Activated naive CD4-positive, alpha-beta T cell treated with anti-CD3 and anti-CD28 coated beads, Interleukin-2, amount 50 U/mL, for 16 hours (primary cell): ENCODE measurements around the gene RSPH9.
A peak's percentile ranks its signal among the peaks of the same experiment; 100 is the strongest.

ENCODE experiments used
- DNase-seq: peaks from one replicate; pipeline ENCODE4 v3.0.0-alpha.2; 2020

Gene RSPH9

GRCh38 chr6:43669050-43669921 is 24.4 kb downstream of the RSPH9 start:
- DNase-seq: no peak

DNA sequence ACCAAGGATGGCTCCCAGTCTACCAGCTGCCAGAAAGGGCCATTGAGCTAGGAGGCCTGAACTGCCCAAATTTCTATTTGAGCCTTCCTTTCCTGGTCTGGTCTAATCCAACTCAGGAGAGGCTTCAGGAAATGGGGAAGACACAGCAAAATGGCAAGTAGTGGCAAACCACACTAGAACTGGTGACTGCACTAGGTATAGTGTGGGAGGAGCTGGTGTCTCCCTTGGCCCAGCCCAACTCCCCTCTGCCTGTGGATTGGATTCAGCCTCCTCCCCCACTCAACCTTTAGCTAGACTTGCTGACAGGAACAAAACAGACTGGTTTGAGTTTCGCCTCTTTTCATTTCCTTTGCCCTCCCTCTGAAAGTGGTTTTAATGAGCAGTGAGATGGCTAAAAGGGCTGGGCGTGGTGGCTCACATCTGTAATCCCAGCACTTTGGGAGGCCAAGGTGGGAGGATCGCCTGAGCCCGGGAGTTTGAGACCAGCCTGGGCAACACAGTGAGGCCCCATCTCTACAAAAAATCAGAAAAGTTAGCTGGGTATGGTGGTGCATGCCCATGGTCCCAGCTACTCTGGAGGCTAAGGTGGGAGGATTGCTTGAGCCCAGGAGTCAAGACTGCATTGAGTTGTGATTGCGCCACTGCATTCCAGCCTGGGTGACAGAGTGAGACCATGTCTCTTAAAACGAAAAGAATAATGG is 25.2 kb downstream of the RSPH9 start:
- no peak for DNase-seq

DNA sequence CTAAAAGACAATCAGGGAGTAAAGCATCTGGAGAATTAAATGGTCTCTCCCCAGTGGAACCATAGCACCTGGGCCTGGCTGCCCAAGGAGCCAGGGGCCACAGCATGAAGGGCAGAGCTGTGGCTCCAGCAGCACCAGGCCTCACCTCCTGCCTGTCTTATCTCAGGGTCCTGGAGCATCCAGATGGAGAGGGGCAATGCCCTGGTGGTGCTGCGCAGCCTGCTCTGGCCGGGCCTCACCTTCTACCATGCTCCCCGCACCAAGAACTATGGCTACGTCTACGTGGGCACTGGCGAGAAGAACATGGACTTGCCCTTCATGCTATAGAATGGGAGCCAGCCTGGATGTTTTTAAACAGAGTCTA is 25.8 kb downstream of the RSPH9 start:
- DNase-seq: no peak

DNA sequence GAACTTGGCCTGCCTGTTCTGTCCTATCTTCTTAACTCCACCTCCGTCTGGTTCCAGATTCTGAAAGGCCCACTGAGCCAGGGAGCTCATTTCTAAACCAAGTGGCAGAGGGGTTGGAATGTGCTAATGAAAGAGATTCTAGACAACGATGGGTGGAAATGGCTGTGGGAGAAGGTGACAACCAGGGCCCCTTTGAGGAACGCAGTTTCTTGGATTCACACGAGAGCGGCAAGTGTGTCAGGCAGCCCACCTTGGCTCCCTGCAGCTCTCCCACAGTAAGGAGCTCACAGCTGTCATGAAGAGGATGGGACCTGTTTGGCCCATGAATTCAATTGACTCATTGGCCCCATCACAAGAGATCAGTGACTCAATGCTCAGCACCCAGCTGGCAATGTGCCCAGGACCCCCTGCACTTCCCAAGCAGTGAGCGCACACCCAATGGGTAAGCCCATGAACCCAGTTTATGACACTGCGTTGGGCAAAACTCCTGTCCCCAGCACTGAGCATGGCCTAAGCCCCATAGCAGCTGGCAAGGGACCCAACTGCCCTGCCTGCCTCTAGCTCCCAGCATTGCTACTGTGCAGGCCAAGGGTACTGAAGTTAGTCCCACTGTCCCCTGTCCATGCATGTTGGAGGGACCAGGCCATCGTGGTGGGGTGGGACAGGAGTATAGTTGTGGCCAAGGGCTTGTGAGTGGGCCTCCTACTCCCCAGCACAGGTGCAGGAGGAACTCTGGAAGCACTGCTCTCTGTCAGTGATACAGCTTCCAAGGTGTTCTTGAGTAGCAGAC is 26.4 kb downstream of the RSPH9 start:
- DNase-seq: no peak

GRCh38 chr6:43671801-43672690 is 27.2 kb downstream of the RSPH9 start:
- DNase-seq: no peak

DNA sequence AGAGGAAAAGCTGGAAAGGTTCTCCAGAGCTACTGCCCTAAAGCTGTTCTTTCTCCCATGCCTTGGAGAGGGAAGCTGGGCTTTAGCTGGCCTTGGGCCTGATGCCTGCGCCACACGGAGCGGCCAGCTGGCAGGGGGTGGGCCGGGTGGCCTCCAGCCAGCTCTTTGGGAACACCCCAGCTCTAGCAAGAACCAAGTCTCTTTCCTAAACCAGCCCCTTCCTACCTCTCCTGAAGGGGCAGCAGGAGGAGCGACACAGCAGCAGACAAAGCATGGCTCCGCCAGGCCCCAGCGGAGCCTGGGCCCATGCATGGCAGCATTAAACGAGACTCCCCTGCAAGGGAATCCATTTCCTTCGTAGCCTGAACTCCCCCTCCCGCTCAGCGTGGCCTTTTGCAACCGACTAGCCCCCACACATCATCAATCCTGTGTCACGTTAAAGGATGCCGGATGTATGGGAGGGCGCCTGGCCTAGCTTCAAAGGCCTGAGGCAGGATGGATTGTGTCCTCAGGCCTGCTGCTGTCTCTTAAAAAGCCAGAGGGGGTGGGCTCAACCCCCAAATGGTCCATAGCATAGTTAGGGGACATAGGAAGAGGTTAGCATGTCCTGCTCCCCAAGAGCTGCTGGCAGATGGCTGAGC is 28.7 kb downstream of the RSPH9 start:
- no peak for DNase-seq

- DNase-seq: no peak
Measured at GRCh38 chr6:43674291-43674690, 29.5 kb downstream of the RSPH9 start.

- DNase-seq: no peak
Measured at GRCh38 chr6:43674921-43675320, 30.1 kb downstream of the RSPH9 start.

DNA sequence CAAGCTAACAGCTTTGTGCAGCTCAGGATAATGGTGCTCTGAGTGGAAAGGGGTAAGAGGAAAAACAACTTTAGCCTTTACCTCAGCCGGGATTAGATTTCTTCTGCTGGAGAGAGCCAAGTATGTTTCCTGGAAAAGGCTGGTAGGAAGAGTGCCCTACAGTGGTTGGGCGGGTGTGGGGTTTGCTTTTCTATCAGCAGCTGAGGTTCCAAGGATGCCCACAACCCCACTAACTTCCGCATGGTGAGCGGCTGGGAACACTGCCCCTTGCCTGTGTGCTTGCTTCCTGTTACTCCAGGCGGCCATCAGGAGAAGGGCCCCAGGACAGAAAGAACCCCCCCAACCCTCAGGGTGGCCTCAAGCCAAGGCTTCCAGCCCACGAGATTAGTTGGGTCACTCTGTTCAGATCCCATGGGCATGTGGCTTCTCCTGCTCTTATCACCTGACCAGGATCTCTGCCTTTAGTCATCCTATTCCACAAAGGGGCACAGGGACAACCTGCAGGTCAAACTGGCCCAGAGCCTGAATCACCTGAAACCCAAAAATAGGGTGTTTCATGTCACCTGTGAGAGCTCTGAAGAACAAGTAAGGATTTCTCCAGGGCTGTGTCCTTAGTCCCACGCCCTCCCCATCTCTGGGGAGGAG is 32.2 kb downstream of the RSPH9 start:
- no peak for DNase-seq

GRCh38 chr6:43677759-43678158 is 32.9 kb downstream of the RSPH9 start:
- no peak for DNase-seq

- no peak for DNase-seq
Measured at GRCh38 chr6:43678341-43678740, 33.5 kb downstream of the RSPH9 start.

- DNase-seq: no peak
Measured at GRCh38 chr6:43679057-43679456, 34.2 kb downstream of the RSPH9 start.

- DNase-seq: no peak
Measured at GRCh38 chr6:43680308-43681200, 35.7 kb downstream of the RSPH9 start.

- DNase-seq: no peak
Measured at GRCh38 chr6:43681303-43681702, 36.5 kb downstream of the RSPH9 start.

DNA sequence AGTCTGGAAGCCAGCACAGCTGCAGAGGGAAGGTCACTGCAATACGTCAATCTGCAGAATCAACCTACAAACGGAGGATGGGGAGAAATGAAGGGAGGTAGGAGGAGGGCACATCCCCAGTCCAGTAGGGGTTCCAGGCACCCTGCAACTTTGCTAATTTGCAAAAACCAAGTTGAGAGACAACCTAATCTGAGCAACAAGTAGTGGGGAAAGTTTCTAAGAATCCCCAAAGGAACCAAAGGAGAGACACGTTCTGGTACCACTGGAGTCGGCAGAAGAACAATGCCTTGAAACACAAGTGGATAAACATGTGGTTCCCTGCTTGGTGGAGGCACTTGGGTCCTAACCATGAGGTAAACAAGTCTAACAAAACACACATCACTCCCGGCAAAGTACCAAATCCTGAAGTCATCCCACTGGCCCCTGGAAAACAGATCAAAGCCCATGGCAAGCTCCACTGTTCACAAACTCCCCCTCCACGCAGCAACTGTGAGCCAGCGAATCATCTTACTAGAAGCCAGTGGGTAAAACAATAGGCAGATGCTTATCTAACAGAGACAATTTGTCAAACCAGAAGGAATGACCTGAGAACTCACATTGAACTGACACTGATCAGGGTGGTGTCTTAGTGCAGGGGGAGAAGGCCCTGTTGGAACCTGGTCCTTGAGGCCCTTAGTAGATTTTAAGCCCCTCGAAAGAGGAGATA is 38.0 kb downstream of the RSPH9 start:
- DNase-seq: no peak

- DNase-seq: no peak
Measured at GRCh38 chr6:43683708-43684455, 39.0 kb downstream of the RSPH9 start.

DNA sequence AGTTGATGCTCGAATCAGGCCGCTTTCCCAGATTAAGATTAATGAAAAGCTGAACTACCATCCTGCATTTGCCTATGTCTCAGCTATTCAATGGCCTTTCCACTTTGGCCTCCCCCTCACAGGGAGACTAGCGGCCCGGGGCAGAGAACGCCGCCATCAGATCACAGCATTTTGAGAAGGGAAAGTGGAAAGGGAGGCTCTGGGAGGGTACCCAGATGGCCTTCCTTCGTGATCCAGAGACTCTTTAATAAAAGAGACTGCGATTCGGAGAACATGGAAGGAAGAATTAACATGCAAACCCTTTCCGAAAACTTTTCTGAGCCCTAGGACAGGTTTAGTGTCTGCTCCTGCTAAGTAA is 42.2 kb downstream of the RSPH9 start:
- DNase-seq: no peak

DNA sequence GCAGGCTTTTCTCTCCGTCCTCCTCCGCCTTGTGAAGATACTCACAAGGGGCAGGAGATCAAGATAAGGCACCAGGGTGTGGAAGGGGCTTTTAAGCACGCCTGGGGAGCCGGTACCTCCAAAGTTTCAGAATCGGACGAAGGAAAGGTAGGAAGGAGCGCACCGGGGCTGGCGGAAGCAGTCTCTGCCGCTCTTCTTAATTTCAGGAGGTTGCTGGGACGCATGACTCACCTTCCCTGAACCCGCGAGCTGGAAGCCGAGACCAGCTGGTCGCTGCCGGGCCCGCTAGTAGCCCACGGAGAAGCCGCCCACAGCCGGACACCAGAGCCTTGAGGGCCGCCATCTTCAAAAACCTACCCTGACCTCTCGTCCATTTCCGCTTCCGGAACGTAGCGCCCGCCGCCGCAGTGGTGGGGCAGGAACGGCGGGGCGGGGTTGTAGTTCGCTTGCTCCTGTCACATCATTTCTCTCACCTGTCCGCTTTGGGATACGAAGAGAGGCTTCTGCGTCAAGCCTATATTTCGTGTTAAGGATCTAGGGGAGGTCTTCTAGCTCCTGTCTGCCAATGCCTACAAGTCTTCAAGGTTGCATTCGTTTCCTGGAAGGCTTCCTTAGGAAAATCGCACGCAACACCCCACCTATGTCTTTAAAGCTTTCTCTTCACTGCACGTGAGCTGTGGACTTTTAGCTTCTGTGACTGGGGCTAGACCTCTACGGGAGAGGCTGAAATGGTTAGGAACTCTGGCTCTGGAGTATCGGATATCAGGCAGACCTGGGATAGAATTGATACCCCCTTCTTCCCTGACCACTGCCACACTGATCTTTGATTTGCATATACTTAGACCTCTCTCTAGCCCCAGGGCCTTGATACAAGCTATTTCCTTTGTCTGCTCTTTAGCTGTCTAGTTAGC is 42.9 kb downstream of the RSPH9 start, which contains the start of gene MRPS18A:
MRPS18A (minus strand) TSS at position 355 of the 911 bp plus-strand sequence; CDS start at position 343, 12 bp downstream.
- peak; percentile 81 for DNase-seq
